OCI-LY3 (cell line): ENCODE data around the gene SNRNP25.

Experiments used
- H2AFZ ChIP-seq: fragments of 200-600, 300-600 bp; shearing (Covaris generic); 2 replicates; pipeline ENCODE4 v1.6.0; 2014; ENCODE audit warnings: antibody characterized with exemption, low read depth, low read length
- H3K27ac ChIP-seq: fragments of 200-600, 300-600 bp; sonication (generic); 2 replicates; pipeline ENCODE4 v1.5.1; 2014; ENCODE audit warnings: mild to moderate bottlenecking, low read length, moderate library complexity, mixed read lengths
- H3K27me3 ChIP-seq: fragments of 200-600, 300-600 bp; sonication (generic); 2 replicates; pipeline ENCODE4 v1.6.1; 2014; ENCODE audit warnings: low read depth, low read length, mixed read lengths
- H3K36me3 ChIP-seq: fragments of 200-600, 300-600 bp; sonication (generic); replicated peaks from 2 replicates; pipeline ENCODE3; 2014; ENCODE audit warnings: low read depth, low read length, mixed read lengths
- H3K4me1 ChIP-seq: fragments of 300-600, 200-600 bp; sonication (generic); 2 replicates; pipeline ENCODE4 v1.6.1; 2014; ENCODE audit warnings: low read length, mixed read lengths
- H3K4me2 ChIP-seq: fragments of 200-600, 300-600 bp; sonication (generic); 2 replicates; pipeline ENCODE4 v1.6.1; 2014; ENCODE audit warnings: low read length, mixed read lengths
- H3K4me3 ChIP-seq: fragments of 300-600, 200-600 bp; sonication (generic); 2 replicates; pipeline ENCODE4 v1.5.1; 2014; ENCODE audit warnings: antibody characterized with exemption, mild to moderate bottlenecking, low read length, moderate library complexity
- H3K79me2 ChIP-seq: fragments of 300-600, 200-600 bp; shearing (Covaris generic); 2 replicates; pipeline ENCODE4 v1.6.1; 2014; ENCODE audit warnings: mild to moderate bottlenecking, low read length, mixed read lengths
- H3K9ac ChIP-seq: fragments of 300-600, 200-600 bp; shearing (Covaris generic); 2 replicates; pipeline ENCODE4 v1.6.0; 2014; ENCODE audit warnings: mild to moderate bottlenecking, low read length, moderate library complexity
- H3K9me3 ChIP-seq: fragments of 200-600, 300-600 bp; shearing (Covaris generic); 2 replicates; pipeline ENCODE4 v1.6.1; 2014; ENCODE audit warnings: low read length, mixed read lengths; ENCODE audit not compliant: insufficient read depth
- H4K20me1 ChIP-seq: fragments of 200-600, 300-600 bp; sonication (generic); 2 replicates; pipeline ENCODE4 v1.6.1; 2016; ENCODE audit warnings: low read length, mixed read lengths; ENCODE audit not compliant: insufficient read depth
- EZH2phosphoT487 ChIP-seq: fragments of 200-600 bp; shearing (Covaris generic); IDR thresholded peaks from 2 replicates; pipeline ENCODE4 v1.6.1; 2018; ENCODE audit warnings: antibody characterized with exemption, mixed run types, low read depth
- TF ChIP-seq, protein P1 (sequence below): fragments of 200-600, 300-600 bp; sonication (generic); IDR thresholded peaks from 2 replicates; pipeline ENCODE4 v1.5.1; 2014; ENCODE audit warnings: antibody characterized with exemption, low read length, low read depth

Gene SNRNP25

DNA sequence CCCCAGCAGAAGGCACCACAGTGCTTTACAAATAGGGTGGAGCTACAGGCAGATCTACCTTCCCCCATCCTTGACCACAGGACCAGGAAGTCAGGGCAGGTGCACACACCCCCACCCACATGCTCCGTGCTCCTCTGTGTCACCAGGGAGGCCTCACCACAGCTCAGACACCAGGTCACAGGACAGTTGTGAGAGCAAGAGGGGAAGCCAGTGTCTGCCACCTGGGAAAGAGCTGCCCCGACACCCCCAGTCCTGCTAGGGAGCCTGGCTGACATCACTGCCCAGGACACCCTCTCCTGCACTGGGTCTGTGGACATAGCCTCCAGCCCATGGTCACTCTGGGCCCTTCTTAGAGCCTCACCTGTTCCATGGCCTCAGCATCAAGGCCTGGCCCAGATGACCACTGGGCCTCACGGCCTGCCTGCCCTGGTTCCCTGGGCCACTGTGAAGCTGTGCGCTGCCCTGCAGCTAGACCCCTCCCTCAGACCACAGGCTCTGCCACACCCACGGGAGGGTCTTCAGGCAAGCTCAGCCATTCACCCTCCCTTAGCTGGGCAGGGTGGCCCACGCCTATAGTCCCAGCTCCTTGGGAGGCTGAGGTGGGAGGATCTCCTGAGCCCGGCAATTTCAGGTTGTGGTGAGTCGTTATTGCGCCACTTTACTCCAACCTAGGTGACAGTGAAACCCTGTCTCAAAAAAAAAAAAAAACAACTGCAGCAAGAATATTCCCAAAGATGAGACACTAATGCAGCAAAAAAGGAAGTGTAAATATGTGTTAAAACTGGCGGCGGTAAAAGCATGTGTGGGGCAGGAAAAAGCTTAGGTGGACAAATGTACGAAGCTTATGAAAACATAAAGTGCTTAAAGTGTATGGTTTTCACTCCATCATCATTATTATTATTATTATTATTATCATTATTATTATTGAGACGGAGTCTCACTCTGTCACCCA lies 14.4 kb upstream of the SNRNP25 start:
- H3K4me1 ChIP-seq: peaks cover 45% of the 10 kb centered on the region
- peaks cover 49% of the 10 kb centered on the region for H3K36me3 ChIP-seq
- H3K9me3 ChIP-seq: no peaks in the 10 kb centered on the region
- peak overlapping the region; percentile 73 for H3K27ac ChIP-seq
- no peak for TF ChIP-seq EZH2phosphoT487
- TF ChIP-seq, protein P1, sequence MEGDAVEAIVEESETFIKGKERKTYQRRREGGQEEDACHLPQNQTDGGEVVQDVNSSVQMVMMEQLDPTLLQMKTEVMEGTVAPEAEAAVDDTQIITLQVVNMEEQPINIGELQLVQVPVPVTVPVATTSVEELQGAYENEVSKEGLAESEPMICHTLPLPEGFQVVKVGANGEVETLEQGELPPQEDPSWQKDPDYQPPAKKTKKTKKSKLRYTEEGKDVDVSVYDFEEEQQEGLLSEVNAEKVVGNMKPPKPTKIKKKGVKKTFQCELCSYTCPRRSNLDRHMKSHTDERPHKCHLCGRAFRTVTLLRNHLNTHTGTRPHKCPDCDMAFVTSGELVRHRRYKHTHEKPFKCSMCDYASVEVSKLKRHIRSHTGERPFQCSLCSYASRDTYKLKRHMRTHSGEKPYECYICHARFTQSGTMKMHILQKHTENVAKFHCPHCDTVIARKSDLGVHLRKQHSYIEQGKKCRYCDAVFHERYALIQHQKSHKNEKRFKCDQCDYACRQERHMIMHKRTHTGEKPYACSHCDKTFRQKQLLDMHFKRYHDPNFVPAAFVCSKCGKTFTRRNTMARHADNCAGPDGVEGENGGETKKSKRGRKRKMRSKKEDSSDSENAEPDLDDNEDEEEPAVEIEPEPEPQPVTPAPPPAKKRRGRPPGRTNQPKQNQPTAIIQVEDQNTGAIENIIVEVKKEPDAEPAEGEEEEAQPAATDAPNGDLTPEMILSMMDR: no peak
- no peak overlapping the region for H2AFZ ChIP-seq
- H3K4me2 ChIP-seq: peak overlapping the region; percentile 48
- no peak overlapping the region for H3K4me3 ChIP-seq
- H3K79me2 ChIP-seq: peaks cover 15% of the 10 kb centered on the region
- H3K9ac ChIP-seq: peak overlapping the region; percentile 43; the same call in 1 of the 2 replicates
- no peaks in the 10 kb centered on the region for H3K27me3 ChIP-seq
- no peaks in the 10 kb centered on the region for H4K20me1 ChIP-seq

DNA sequence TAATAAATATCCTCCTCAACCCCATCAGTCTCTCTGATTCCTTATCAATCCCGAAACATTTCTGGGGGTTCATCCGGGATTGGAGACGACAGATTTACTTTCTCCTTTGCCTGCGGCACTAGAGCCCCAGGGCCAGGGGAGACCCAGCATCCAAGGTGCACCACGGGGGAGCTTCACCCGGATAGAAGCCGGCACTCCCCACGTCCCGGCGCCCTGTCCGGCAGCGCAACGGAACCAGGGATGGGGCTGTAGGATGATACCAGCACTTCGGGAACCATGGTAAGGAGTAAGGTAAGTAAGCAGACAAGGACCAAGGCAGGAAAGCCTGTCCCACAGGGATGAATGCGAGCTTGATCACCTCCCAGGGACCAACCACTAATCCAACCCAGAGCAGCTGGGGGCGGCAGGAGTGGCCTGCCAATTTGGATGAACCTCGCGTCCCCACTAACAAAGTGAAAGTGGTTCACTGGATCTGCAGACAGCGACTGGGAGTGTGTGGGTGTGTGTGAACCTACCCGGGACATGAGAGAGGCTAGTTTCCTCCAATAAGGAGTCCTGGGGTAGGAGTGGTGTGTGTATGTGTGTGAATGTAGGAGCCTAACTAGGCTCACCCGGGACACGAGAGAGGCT lies 12.1 kb upstream of the SNRNP25 start:
- no peak overlapping the region for H3K9ac ChIP-seq
- H4K20me1 ChIP-seq: no peaks in the 10 kb centered on the region
- H3K27ac ChIP-seq: no peak overlapping the region
- no peaks in the 10 kb centered on the region for H3K27me3 ChIP-seq
- H3K79me2 ChIP-seq: peaks cover 33% of the 10 kb centered on the region
- peaks cover 27% of the 10 kb centered on the region for H3K4me1 ChIP-seq
- H2AFZ ChIP-seq: no peak overlapping the region
- TF ChIP-seq EZH2phosphoT487: no peak
- TF ChIP-seq, protein P1: no peak
- no peaks in the 10 kb centered on the region for H3K9me3 ChIP-seq
- H3K36me3 ChIP-seq: peaks cover 62% of the 10 kb centered on the region
- no peak overlapping the region for H3K4me2 ChIP-seq
- no peak overlapping the region for H3K4me3 ChIP-seq

DNA sequence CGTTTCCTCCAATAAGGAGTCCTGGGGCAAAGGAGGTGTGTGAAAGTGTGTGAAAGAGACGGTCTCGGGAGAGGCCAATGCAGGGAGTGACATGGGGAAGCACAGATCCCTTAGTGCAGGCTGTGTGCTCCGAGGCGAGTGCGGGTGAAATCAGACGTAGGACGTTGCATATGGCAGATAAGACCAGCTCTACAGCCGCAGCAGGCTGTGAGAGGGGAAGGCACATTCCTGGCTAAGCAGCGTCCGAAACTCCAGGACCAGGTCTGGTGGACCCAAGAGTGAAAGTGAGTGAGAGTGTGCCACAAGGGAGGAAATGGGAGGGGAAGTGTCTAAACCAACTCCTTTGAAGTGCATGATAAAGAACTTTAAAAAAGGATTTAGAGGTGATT lies 11.6 kb upstream of the SNRNP25 start:
- no peak overlapping the region for H3K27ac ChIP-seq
- H3K27me3 ChIP-seq: no peaks in the 10 kb centered on the region
- H3K36me3 ChIP-seq: peaks cover 64% of the 10 kb centered on the region
- H4K20me1 ChIP-seq: no peaks in the 10 kb centered on the region
- peaks cover 27% of the 10 kb centered on the region for H3K4me1 ChIP-seq
- no peak overlapping the region for H2AFZ ChIP-seq
- no peak overlapping the region for H3K4me3 ChIP-seq
- H3K4me2 ChIP-seq: no peak overlapping the region
- H3K79me2 ChIP-seq: peaks cover 35% of the 10 kb centered on the region
- no peaks in the 10 kb centered on the region for H3K9me3 ChIP-seq
- no peak overlapping the region for H3K9ac ChIP-seq
- TF ChIP-seq, protein P1: no peak
- no peak for TF ChIP-seq EZH2phosphoT487

DNA sequence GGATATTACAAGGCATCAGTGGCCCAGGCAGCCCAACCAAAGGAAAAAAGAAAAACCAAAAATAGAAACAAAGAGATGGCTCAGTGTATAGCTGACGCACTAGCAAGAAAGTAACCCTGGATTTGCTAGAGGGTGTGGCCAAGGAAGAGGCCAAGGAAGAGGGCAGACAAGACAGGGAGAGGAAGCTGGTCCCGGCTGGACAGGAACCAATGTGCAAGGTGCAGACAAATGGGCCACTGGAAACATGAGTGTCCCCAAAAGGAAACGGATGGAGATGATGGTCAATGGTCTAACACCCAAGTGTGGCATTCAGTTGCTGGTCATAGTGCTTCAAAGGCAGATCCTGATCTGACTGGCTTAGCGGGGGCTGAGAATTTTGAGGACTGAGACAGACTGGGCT lies 10.9 kb upstream of the SNRNP25 start:
- H4K20me1 ChIP-seq: no peaks in the 10 kb centered on the region
- no peak overlapping the region for H3K27ac ChIP-seq
- no peak overlapping the region for H3K4me2 ChIP-seq
- TF ChIP-seq, protein P1: no peak
- no peak for TF ChIP-seq EZH2phosphoT487
- H2AFZ ChIP-seq: no peak overlapping the region
- H3K79me2 ChIP-seq: peaks cover 39% of the 10 kb centered on the region
- H3K4me3 ChIP-seq: no peak overlapping the region
- peaks cover 27% of the 10 kb centered on the region for H3K4me1 ChIP-seq
- no peaks in the 10 kb centered on the region for H3K9me3 ChIP-seq
- no peak overlapping the region for H3K9ac ChIP-seq
- peaks cover 64% of the 10 kb centered on the region for H3K36me3 ChIP-seq
- H3K27me3 ChIP-seq: no peaks in the 10 kb centered on the region
